Retinal pigment epithelial cell (primary cell): Measurements from ENCODE around the gene KRT32.

ENCODE experiments used
- DNase-seq: peaks from one replicate; pipeline ENCODE4 v3.0.0-alpha.2; 2010; ENCODE audit warnings: low read depth
- H3K4me3 ChIP-seq: 2 replicates; pipeline ENCODE4 v1.5.1; 2011; ENCODE audit warnings: mild to moderate bottlenecking, low read length, control low read depth, moderate library complexity
- CTCF ChIP-seq: conservative IDR thresholded peaks from 2 replicates; pipeline ENCODE4 v1.5.1; 2011; ENCODE audit warnings: low read depth, low read length, control low read depth, inconsistent platforms

KRT32 gene

GRCh38 chr17:41500131-41500911 lies 33.1 kb upstream of the KRT32 start:
- DNase-seq: no peak
- no peak for TF ChIP-seq CTCF
- no peak overlapping the region for H3K4me3 ChIP-seq

- no peak for DNase-seq
- TF ChIP-seq CTCF: no peak
- no peak overlapping the region for H3K4me3 ChIP-seq
Measured at GRCh38 chr17:41499714-41500113, 32.5 kb upstream of the KRT32 start.

GRCh38 chr17:41498276-41498675 lies 31.1 kb upstream of the KRT32 start:
- TF ChIP-seq CTCF: no peak
- no peak for DNase-seq

GRCh38 chr17:41496803-41497484 lies 29.8 kb upstream of the KRT32 start:
- peak; percentile 51 for DNase-seq
- TF ChIP-seq CTCF: peak; percentile 88
- H3K4me3 ChIP-seq: no peak overlapping the region

More at GRCh38 chr17:41498276-41498675, 31.1 kb upstream of the KRT32 start:
- no peak overlapping the region for H3K4me3 ChIP-seq

GRCh38 chr17:41494524-41494923 lies 27.3 kb upstream of the KRT32 start:
- no peak for DNase-seq
- H3K4me3 ChIP-seq: no peak overlapping the region
- no peak for TF ChIP-seq CTCF

- H3K4me3 ChIP-seq: no peak overlapping the region
- peak; percentile 26 for DNase-seq
- TF ChIP-seq CTCF: no peak
Measured at GRCh38 chr17:41492771-41493170, 25.6 kb upstream of the KRT32 start.

- no peak for TF ChIP-seq CTCF
- H3K4me3 ChIP-seq: no peak overlapping the region
- DNase-seq: peak; percentile 51
Measured at GRCh38 chr17:41492351-41492750, 25.2 kb upstream of the KRT32 start.
